HG02840 (cell line): ENCODE results near the gene MYL3.
"Not testable (repeated sequence)": the region's sequence is repeated elsewhere in the genome, so short reads cannot be mapped to it uniquely, and the experiment has no call there.

Experiments used
- ATAC-seq: cut with Tn5 transposase; IDR thresholded peaks from one replicate; pipeline ENCODE4 v1.9.1; 2021; ENCODE audit warnings: mild to moderate bottlenecking, moderate library complexity, moderate number of reproducible peaks; ENCODE audit not compliant: unreplicated experiment, low FRiP score

Gene MYL3

DNA sequence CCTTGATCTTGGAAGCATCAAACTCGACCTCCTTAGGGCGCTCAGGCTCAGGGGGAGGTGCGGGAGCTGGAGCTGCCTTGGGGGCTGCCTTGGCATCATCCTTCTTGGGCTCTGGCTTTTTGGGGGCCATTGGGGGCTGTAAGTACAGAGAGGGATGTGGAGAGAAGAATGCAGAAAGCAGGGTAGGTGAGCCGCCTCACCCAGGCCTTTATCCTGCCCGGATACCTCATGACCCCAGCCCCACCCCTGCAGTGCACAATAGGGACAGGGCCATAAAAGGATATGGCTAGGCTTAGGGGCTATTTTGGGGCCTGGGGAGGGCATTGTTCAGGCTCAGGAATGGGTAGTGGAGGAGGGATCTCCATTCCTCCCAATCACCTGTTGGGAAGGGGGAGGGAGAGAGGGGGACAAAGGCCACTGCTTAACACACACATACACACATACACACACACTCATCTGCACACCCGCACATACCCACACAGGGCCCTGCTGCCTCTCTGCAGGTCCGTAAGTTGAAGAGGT, at the start of gene MYL3:
Gene MYL3, minus strand, starts transcription at position 184 of the 522 bp plus-strand sequence. Its CDS starts 54 bp downstream, at position 130.
- ATAC-seq = no peak

GRCh38 chr3:46912986-46913385, 49.7 kb upstream of the MYL3 start:
- no peak for ATAC-seq

- not testable (repeated sequence) for ATAC-seq
Measured at GRCh38 chr3:46910914-46911313, 47.7 kb upstream of the MYL3 start.

GRCh38 chr3:46910166-46910760, 47.0 kb upstream of the MYL3 start:
- no peak for ATAC-seq

DNA sequence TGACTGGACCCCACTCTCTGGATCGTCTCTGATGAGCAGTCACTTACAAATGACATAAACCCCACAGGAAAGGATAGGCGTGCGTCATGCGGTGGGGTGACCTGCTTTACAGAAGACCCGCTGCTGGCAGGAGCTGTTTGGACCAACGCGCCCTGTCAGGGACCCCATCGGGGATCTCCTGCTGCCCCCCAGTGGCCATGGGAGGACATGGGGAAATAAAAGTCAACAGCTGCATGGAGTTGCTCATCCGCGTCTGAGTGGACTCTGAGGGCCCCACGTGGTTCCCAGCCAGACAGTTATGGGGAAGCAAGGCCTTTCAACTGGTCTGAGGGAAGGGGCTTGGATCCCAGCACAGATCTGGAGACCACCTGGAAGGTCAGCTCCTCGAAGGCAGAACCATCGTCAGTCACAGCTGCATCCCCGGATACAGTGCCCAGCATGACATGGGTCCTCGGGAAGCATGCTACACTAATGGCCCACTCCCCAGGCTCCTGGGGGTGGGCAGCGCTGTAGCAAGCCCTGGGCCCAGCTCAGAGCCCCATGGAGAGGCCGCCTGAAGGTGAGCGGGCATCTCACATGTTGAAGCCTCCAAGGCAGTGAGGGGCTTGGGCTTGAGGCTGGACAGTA, 46.4 kb upstream of the MYL3 start:
- no peak for ATAC-seq

DNA sequence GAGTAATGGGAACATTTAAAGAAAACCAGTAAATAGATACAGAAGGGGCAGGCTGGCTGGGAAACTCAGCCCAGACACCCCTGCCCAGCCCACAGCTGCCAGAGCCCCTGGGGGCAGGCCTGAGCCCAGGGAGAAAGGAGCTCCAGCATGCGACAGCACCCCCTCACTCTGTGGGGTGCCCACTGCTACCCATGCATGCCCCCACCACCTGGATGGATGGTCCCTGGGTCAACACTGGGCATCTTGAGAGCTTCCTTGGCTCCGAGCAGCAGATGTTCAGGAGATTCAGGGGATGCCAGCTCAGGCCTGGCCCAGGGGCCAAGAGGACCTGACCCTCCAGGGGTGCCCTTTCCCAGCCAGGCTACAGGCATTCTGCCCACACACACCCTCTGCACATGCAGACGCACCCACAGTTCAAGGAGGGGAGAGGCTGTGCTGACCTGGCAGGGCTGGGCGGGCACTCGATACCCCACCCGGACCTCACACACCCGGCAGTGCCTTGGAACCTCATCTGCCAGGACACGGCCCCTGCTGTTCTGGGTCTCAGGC, 45.8 kb upstream of the MYL3 start:
- no peak for ATAC-seq

- no peak for ATAC-seq
Measured at GRCh38 chr3:46908294-46908985, 45.2 kb upstream of the MYL3 start.

DNA sequence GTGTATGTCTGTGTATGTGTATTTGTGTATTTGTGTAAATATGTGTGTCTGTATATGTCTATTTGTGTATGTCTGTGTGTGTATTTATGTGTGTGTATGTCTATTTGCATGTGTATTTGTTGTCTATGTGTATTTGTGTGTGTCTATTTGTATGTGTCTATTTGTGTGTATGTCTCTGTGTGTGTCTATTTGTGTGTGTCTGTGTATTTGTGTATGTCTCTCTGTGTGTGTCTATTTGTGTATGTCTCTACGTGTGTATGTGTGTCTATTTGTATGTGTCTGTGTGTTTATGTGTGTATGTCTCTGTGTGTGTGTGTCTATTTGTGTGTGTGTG, 44.7 kb upstream of the MYL3 start:
- ATAC-seq = no peak

- ATAC-seq = no peak
Measured at GRCh38 chr3:46907271-46907670, 44.0 kb upstream of the MYL3 start.

DNA sequence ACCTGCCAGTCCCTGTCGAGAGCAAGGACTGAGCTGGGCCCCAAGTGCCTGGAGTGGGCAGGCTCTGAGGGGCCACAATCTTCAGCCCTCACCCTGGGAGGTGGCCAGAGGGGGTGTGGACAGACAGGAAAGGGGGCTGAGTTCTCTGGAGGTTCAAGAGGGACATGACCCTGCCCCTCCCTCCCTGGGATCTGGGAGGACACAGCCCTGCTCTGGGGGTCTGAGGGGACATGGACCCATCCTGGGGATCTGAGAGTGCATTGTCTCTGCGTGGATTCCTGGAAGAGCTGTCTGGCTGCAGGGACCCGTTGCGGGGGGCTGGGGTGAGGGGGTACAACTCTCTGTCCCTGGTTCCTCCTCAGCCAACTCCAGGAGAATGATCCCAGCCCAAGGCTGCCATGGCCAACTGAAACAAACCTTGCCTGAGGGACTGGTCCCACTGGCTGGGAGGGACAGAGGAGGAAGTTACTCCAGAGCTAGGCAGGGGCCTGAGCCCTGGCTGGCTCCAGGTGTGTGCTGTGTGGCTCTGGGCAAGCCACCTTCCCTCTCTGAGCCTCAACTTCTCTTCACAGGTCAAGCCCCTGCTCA, 43.3 kb upstream of the MYL3 start:
- ATAC-seq = no peak

DNA sequence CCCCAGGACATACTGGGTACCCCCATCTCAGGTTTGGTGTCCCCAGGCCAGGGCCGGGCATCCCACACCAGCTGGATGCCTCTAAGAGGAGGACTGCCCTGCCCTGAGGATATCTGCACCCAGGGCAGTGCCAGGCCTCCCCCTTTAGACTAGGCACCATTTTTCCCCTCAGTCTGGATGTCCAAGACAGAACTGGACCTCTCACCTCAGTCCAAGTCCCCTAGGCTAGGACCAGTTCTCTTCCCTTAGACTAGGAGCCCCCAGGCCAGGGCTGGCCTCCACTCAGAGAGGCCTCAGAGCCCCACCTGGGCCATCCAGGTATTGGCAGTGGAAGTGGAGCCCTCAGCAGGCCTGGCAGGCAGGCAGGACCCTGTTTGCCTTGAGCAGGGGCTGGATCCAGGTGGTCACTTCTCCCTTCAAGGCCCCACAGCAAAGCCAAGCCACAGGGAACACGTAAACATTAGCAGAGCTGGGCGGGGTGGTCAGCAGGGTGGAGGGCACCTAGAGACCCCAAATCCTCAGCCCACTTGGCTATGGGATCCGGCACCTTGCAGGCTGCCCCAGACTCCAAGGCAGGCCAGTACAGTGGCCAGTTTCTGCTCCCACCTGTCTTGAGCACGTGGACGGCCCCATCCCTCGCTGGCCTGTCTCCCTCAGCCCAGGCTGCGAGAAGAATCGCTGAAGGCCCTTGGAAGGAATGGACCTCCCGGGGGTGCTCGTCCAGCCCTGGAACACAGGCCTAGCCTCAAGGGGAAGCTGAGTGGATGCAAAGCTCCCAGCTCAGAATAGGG, 42.6 kb upstream of the MYL3 start:
- no peak for ATAC-seq

GRCh38 chr3:46905213-46905560, 41.9 kb upstream of the MYL3 start:
- ATAC-seq = no peak

DNA sequence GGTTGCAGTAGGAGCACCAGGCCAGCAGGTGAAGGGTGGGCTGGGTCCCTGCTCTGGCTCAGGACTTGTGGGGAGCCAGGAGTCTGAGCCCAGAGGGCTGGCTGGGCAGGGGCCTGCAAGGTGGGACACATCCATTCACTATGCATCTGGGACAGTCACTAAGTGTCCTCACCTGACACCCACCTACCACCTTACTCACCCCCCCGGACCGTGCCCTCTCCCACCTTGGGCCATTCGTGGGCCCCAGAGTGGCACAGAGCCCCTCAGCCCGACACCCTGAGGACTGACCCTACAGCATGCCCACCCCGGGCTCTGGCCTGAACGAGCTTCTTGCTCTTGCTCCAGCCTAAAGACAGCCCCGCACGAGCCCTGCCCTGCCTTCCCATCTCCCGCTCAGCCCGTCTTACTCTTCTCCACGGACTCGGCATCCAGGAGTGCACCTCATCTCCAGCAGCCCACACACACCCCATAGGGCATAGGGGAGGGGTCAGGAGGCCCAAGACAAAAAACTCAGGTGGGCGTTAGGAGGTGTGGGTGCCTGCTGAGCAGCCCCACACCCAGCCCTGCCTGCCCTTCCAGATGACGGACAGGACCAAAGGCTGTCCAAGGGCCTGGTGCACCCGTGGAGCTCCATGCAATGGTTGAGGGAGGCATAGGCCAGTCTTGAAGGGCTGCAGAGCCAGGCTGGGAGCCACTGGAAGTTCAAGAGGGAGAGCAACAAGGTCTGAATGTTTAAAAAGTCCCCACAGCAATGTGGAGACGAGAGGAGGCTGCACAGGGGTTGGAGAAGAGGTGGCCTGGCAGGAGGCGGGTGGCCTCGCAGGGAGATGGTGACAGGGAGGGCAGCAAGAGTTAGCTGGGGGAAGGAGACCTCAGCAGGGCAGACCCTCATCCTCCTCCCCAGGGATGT, 41.3 kb upstream of the MYL3 start:
- no peak for ATAC-seq

GRCh38 chr3:46903341-46904302, 40.4 kb upstream of the MYL3 start:
- ATAC-seq = no peak

GRCh38 chr3:46902188-46902631, 39.0 kb upstream of the MYL3 start:
- no peak for ATAC-seq

DNA sequence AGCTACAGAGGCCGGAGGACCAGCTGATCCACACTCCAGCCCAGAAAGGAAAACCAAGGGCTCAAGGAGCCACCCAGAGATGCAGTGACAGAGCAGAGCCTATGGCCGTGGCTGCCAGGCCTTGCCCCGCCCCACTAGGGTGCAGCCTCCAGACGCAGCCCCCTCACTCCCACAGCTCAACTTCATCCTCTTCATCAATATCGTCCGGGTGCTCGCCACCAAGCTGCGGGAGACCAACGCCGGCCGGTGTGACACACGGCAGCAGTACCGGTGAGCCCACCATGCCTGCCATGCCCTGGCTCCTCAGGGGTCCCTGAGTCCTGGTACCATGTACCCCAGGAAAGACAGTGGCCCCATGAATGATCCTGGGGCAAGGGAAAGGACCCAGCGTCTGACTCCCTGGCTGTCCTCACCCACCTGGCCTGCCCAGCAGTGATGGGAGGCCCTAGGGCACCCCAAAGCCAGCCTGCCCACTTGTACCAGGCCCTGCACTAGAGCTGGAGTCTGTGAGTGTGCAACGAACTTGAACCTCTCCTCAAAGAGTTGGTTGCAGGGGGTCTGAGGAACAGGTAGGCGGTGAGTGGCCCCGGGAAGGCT, 38.4 kb upstream of the MYL3 start:
- no peak for ATAC-seq

- ATAC-seq = no peak
Measured at GRCh38 chr3:46901061-46901460, 37.8 kb upstream of the MYL3 start.

- ATAC-seq = no peak
Measured at GRCh38 chr3:46900356-46900755, 37.1 kb upstream of the MYL3 start.
